Measurements from ENCODE around the gene GJB6.
A peak's percentile ranks its signal among the peaks of the same experiment; 100 is the strongest.
"Not testable (repeated sequence)": the region's sequence is repeated elsewhere in the genome, so short reads cannot be mapped to it uniquely, and the experiment has no call there.

Gene GJB6

DNA sequence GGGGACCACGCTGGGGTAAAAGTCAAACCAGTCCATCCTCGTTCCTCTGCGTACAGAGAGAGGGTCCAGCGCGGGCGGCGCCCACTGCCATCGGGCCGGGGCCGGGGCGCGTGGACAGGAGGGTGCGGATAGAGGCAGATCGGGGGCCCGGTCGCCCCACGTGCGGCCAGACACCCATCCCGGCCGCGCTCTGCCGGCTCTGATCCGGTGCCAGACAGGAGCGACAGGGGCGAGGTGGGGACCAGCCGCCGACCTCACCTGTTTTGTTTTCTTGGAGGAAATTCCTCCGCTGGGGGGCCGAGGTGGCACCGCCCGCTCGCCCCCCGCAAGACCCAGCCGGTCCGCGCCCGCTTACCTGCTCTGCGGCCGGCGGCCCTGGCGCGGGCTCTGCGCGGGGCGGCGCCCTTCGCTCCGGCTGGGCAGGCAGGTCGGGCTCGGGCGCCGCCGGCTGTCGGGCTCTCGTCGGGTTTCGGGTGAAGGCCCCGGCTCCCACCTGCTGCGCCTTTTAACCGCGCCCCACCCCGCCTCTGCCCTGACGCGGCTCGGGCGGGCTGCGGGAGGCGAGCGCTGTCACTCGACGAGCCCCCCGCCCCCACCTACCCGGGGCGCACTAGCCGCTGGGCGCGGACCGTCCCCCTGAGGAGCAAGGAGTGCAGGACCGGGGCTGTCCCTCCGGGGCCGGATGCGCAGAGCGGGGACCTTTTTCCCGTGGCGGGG, at the start of gene GJB6:
TSS of gene GJB6 (minus strand) at position 481 of the 717 bp plus-strand sequence. CDS start 8,839 bp downstream, outside the sequence.
- POLR2A ChIA-PET: no interaction called here
- TF ChIP-seq, protein P1, sequence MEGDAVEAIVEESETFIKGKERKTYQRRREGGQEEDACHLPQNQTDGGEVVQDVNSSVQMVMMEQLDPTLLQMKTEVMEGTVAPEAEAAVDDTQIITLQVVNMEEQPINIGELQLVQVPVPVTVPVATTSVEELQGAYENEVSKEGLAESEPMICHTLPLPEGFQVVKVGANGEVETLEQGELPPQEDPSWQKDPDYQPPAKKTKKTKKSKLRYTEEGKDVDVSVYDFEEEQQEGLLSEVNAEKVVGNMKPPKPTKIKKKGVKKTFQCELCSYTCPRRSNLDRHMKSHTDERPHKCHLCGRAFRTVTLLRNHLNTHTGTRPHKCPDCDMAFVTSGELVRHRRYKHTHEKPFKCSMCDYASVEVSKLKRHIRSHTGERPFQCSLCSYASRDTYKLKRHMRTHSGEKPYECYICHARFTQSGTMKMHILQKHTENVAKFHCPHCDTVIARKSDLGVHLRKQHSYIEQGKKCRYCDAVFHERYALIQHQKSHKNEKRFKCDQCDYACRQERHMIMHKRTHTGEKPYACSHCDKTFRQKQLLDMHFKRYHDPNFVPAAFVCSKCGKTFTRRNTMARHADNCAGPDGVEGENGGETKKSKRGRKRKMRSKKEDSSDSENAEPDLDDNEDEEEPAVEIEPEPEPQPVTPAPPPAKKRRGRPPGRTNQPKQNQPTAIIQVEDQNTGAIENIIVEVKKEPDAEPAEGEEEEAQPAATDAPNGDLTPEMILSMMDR (IDR thresholded peaks at IDR 0.05; ENCODE audit: control extremely low read depth, extremely low read depth, low read depth, missing control alignments): no peak
- CTCF ChIA-PET: no interaction called here
- peak; percentile 36 for DNase-seq (ENCODE audit: extremely low spot score)

DNA sequence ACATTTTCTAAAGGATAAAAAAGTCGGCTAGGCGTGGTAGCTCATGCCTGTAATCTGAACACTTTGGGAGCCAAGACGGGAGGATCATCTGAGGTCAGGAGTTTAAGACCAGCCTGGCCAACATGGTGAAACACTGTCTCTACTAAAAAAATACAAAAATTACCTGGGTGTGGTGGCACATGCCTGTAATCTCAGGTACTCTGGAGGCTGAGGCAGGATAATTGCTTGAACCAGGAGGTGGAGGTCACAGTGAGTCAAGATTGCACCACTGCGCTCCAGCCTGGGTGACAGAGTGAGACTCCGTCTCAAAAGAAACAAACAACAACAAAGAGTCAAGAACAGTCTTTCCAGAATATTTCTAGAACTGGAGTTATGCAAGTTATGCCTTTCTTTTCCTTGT, 44.8 kb upstream of the GJB6 start:
- DNase-seq (ENCODE audit: extremely low spot score); POLR2A ChIA-PET: not testable (repeated sequence)
- CTCF ChIA-PET: interaction anchor here (1.2 to 1.5 kb wide), 2 partner anchors 8 to 19 kb away, joined by 3 read pairs; no protein-coding TSS in a partner anchor

DNA sequence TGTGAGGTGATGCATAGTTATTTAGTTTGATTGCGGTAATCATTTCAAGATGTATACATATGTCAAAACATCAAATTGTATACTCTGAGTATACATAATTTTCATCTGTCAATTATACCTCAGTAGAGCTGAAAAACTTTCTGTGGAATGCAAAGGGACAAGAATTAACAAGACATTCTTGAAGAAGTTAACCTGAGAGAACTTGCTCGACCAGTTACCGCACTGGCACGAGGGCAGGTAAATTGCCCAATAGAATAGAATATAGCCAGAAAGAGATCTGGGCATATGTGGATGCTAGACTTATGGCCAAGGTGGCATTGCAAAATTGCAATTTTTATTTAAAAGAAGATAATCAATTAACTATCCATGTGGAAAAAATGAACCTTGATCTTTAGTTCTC, 42.3 kb upstream of the GJB6 start:
- TF ChIP-seq, protein P1 (IDR thresholded peaks at IDR 0.05; ENCODE audit: control extremely low read depth, extremely low read depth, low read depth, missing control alignments): no peak
- POLR2A ChIA-PET: no interaction called here
- CTCF ChIA-PET: no interaction called here
- DNase-seq (ENCODE audit: extremely low spot score): no peak

DNA sequence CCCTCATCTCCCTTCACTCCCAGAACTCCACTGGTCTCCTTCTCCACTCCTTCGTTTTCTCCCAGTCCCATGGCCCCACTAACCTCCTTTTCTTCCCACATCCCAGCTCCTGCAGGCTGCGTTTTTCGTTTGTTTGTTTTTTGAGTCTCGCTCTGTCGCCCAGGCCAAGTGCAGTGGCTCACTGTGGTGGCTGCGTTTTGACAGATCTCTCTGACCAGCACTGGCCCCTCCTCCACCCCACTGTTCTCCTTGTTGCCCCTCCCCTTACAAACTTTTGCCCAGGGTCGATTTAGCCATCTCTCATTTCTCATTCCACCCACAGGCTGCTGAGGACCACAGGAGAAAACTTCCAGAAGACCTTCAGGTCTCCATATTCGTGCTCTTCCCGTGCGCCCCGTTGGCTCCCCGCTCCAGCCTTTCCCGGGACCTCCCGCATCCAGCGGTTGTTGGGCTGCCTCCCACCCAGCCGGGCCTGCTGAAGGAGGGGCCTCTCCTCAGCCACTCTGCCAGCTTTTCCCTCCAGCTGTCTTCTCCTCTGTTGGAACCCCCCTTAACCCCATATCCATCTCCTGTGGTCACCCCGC, 40.6 kb upstream of the GJB6 start:
- CTCF ChIA-PET: interaction anchor here (0.9 kb wide), 1 partner anchor 9 kb away, joined by 4 read pairs; no protein-coding TSS in a partner anchor
- TF ChIP-seq, protein P1 (IDR thresholded peaks at IDR 0.05; ENCODE audit: control extremely low read depth, extremely low read depth, low read depth, missing control alignments): no peak
- no peak for DNase-seq (ENCODE audit: extremely low spot score)
- POLR2A ChIA-PET: no interaction called here

DNA sequence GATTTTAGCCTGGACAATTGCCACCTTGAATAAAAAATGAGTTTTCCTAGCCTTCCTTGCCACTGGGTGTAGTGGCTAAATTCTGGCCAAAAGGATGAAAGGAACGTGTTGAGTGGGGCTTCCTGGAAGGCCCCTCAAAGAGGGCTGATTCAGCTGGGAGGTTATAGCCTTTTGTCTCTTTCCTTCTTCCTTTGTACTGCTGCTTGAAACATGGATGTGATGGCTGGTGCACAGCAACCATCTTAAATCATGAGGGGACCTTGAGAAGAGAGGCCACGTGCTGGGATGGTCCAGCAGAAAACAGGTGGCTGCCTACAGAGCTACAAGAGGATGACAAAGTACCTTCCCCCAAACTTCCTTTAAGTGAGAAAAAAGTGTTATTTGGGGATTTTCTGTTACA, 40.0 kb upstream of the GJB6 start:
- no peak for DNase-seq (ENCODE audit: extremely low spot score)
- POLR2A ChIA-PET: no interaction called here
- CTCF ChIA-PET: interaction anchor here (0.9 kb wide), 1 partner anchor 10 kb away, joined by 4 read pairs; no protein-coding TSS in a partner anchor
- TF ChIP-seq, protein P1 (IDR thresholded peaks at IDR 0.05; ENCODE audit: control extremely low read depth, extremely low read depth, low read depth, missing control alignments): no peak

DNA sequence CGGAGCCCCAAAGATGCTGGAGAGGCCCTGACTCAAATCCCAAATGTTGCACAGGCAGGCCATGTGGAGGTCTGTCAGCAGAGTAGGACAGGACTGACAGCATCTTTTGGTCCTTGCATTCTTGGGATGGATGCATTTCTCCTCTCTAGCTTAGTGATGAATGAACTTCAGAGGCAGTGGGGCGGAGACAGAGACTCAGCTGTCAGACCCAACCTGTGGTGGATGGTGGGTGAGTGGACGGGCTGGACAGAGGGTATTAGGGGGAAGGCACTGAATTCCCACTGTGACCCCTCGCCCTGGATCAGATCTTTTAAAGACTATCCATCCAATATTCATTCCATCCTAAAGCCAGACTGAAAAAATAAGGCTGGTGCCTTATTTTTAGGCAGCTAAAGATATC, 39.3 kb upstream of the GJB6 start:
- TF ChIP-seq, protein P1 (IDR thresholded peaks at IDR 0.05; ENCODE audit: control extremely low read depth, extremely low read depth, low read depth, missing control alignments): no peak
- CTCF ChIA-PET: interaction anchor here (0.9 kb wide), 1 partner anchor 10 kb away, joined by 4 read pairs; no protein-coding TSS in a partner anchor
- POLR2A ChIA-PET: no interaction called here
- no peak for DNase-seq (ENCODE audit: extremely low spot score)

DNA sequence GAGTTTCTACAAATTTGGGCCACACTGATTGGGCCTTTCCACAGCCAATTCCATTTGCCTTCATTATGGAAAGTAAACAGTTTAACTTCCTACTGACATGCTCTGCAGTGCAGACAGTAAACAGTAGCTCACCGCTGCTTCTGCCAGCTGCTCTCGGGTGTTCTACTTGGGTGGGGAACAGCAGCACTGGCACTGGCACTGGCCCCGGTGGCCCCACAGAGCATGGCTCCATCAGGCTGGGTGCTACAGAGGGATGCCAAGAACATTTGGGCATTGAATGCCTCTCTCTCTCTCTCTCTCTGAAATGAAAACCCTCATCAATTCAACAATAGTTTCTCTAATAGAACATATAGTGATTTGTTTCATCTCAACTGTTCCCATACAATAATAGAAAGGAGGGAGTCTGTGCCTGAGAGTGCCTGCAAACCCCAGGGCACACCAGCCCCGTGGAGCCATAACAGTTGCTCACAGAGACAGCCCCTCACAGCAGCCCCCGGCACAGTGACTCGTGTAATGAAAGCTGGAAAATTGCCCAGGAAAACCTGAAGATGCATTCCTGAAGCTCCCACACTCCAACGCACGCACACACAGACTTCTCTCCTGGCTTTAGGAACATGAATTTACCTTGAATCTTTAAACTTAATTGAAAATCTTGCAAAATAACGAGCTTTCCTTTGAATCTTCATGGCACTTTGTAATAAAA, 38.2 kb upstream of the GJB6 start:
- DNase-seq (ENCODE audit: extremely low spot score): no peak
- CTCF ChIA-PET: no interaction called here
- TF ChIP-seq, protein P1 (IDR thresholded peaks at IDR 0.05; ENCODE audit: control extremely low read depth, extremely low read depth, low read depth, missing control alignments): no peak
- POLR2A ChIA-PET: no interaction called here

Measured in GM10248 (cell line).